ENCODE results near the gene ARPP19. TPM values are rescaled to one million over a fixed set of nuclear protein-coding genes. Genes with fewer than 3 reads are reported as not detected.

ARPP19 gene
- total and polyA plus RNA-seq, 9 of the 15 experiments (the other 6 are each of a cell fraction or from before 2014, with no cell fraction given) = 33.3 to 102 (median 60.5) TPM

DNA sequence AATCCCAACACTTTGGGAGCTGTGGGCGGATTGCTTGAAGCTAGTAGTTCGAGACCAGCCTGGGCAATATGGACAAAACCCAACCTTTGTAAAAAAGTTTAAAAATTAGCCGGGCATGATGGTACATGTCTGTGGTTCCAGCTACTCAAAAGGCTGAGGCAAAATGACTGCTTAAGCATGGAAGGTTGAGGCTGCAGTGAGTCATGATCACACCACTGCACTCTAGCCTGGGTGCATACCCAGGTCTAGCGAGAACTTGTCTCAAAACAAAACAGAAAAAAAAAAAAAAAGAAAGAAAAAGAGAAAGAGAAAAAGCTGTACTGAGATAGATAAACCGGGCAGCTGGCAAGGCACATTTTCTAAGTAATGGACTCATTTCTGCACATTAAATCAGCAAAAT lies 10.6 kb downstream of the ARPP19 start (continued):
- TF ChIP-seq, protein P1, sequence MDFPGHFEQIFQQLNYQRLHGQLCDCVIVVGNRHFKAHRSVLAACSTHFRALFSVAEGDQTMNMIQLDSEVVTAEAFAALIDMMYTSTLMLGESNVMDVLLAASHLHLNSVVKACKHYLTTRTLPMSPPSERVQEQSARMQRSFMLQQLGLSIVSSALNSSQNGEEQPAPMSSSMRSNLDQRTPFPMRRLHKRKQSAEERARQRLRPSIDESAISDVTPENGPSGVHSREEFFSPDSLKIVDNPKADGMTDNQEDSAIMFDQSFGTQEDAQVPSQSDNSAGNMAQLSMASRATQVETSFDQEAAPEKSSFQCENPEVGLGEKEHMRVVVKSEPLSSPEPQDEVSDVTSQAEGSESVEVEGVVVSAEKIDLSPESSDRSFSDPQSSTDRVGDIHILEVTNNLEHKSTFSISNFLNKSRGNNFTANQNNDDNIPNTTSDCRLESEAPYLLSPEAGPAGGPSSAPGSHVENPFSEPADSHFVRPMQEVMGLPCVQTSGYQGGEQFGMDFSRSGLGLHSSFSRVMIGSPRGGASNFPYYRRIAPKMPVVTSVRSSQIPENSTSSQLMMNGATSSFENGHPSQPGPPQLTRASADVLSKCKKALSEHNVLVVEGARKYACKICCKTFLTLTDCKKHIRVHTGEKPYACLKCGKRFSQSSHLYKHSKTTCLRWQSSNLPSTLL (IDR thresholded peaks at IDR 0.05) = no peak
- TF ChIP-seq ILF3 (IDR thresholded peaks at IDR 0.05; ENCODE audit: borderline replicate concordance) = no peak
- no peak for TF ChIP-seq HDAC6 (IDR thresholded peaks at IDR 0.05; ENCODE audit: low read depth, low read length)
- TF ChIP-seq ZNF583 (CRISPR knock-in tag; IDR thresholded peaks at IDR 0.05) = no peak

DNA sequence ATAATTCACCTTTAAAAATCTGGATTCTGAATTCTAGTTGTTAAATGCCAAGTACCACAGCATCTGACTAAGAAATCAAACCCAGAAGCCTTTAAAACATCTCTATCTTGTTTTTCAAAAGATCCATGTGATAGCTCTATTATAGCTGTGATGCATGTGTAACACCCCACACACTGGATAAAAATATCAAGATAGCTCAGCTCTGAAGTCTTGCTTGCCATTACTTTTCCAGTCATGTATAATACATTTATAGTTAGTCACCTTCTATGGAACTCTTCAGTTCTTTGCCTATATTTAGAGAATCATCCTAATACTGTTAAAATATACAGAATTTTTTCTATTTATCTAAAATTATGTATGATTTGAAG lies 11.6 kb downstream of the ARPP19 start:
- peaks cover 13% of the 10 kb centered on the region; the same call in 1 of the 2 replicates for H4K20me1 ChIP-seq (replicated peaks; ENCODE audit: control insufficient read depth, insufficient read depth, low read length)
- H3K9me1 ChIP-seq (ENCODE audit: control insufficient read depth, insufficient read depth, low read length) = no peaks in the 10 kb centered on the region
- no peak overlapping the region for H3K4me2 ChIP-seq (ENCODE audit: insufficient read depth, low read length)

More for the DNA sequence above, 11.6 kb downstream of the ARPP19 start:
- Histone ChIP-seq H3K27ac (ENCODE audit: extremely low read depth, low read depth, low read length) (no peak overlapping the region), H3K9ac (ENCODE audit: insufficient read depth in 1 of 2, low read depth in 2 of 2, low read length in 2 of 2) (no peak overlapping the region), H3K4me3 (no peak overlapping the region), H3K4me1 (replicated peaks in 1 of 2; ENCODE audit: control insufficient read depth in 2 of 2, insufficient read depth in 2 of 2, low read length in 2 of 2) (peaks cover 0 to 28% of the 10 kb centered on the region in 2 experiments; a peak in 3 of 5 replicates), H3K27me3 (ENCODE audit: control insufficient read depth in 2 of 2, insufficient read depth in 2 of 2, low read length in 2 of 2) (no peaks in the 10 kb centered on the region), H3K79me2 (ENCODE audit: control insufficient read depth, insufficient read depth, low read length) (peaks cover 93% of the 10 kb centered on the region), H3K9me3 (replicated peaks; ENCODE audit: control insufficient read depth, insufficient read depth, low read depth, low read length) (peaks cover 4% of the 10 kb centered on the region; the same call in 1 of the 2 replicates), H3K36me3 (ENCODE audit: control insufficient read depth, insufficient read depth, low read length) (peaks cover 71% of the 10 kb centered on the region), H2AFZ (ENCODE audit: low read depth, low read length) (no peak overlapping the region)
- TF ChIP-seq, protein P2, sequence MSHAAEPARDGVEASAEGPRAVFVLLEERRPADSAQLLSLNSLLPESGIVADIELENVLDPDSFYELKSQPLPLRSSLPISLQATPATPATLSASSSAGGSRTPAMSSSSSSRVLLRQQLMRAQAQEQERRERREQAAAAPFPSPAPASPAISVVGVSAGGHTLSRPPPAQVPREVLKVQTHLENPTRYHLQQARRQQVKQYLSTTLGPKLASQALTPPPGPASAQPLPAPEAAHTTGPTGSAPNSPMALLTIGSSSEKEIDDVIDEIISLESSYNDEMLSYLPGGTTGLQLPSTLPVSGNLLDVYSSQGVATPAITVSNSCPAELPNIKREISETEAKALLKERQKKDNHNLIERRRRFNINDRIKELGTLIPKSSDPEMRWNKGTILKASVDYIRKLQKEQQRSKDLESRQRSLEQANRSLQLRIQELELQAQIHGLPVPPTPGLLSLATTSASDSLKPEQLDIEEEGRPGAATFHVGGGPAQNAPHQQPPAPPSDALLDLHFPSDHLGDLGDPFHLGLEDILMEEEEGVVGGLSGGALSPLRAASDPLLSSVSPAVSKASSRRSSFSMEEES (CRISPR knock-in tag; IDR thresholded peaks at IDR 0.05) = no peak
- TF ChIP-seq TFAM (CRISPR knock-in tag; conservative IDR thresholded peaks at IDR 0.05) (no peak), ZNF76 (CRISPR knock-in tag; IDR thresholded peaks at IDR 0.05; ENCODE audit: borderline replicate concordance) (no peak), CREBBP (IDR thresholded peaks at IDR 0.05; ENCODE audit: low read depth, low read length) (no peak), ZZZ3 (IDR thresholded peaks at IDR 0.05) (no peak)
- ChIA-PET CTCF (ENCODE audit: low intra/inter-chr PET ratio) (no interaction called here), POLR2A (interaction anchor here (1.5 to 2.1 kb wide), 2 partner anchors 9 to 12 kb away, joined by 4 to 8 read pairs; partner anchors contain the start of gene ARPP19)
- DNase-seq (ENCODE audit: extremely low read depth in 1 of 4, low spot score in 3 of 4) (no peak), ATAC-seq (no peak), FAIRE-seq (no peak)
- in situ Hi-C loops (cut with MboI) (no loop called here), intact Hi-C loops (cut with micrococcal nuclease) (no loop called here)
- BruUV-seq (replicated peaks) = no TSS peak
